ENCODE measurements around the gene CACNA1S. TPM values are rescaled to one million over a fixed set of nuclear protein-coding genes. Genes with fewer than 3 reads are reported as not detected.

Gene CACNA1S
- total RNA-seq, 1 experiment from 2014 or later, result not detected

DNA sequence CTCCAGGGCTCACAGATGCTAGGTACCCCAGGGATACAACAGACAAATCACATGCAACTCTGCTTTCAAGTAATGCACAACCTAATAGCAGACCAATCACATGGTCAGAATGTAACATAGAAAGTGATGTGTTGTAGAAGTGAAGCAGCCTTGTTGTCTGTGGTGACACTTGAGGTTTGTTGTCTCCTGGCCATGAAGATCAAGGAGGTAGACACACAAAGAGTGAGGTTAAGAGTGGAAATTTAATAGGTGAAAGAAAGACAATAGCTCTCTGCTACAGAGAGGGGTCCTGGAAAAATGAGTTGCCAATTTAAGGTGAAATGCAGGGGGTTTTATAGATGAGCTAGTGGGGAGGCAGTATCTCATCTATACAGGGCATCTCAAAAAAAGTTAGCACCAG is 44.6 kb upstream of the CACNA1S start:
- H3K27ac Mint-ChIP-seq, result no peak overlapping the region
- no peak overlapping the region for H3K9ac ChIP-seq (ENCODE audit: extremely low read depth, insufficient read length, low read length)
- no peak overlapping the region for H4K5ac ChIP-seq (ENCODE audit: insufficient read length, low read depth, low read length)
- H2BK5ac ChIP-seq (ENCODE audit: insufficient read length, low read length), result no peak overlapping the region
- no peaks in the 10 kb centered on the region for H3K79me2 ChIP-seq (ENCODE audit: insufficient read depth, low read length)
- no peak overlapping the region for H3K14ac ChIP-seq (ENCODE audit: insufficient read depth, low read length)
- H3K4ac ChIP-seq (ENCODE audit: low read depth, low read length), result no peak overlapping the region
- H3K27me3 ChIP-seq (ENCODE audit: insufficient read depth, low read length), result no peaks in the 10 kb centered on the region
- H4K91ac ChIP-seq (ENCODE audit: insufficient read length, low read depth, low read length), result no peak overlapping the region
- TF ChIP-seq, protein P1, sequence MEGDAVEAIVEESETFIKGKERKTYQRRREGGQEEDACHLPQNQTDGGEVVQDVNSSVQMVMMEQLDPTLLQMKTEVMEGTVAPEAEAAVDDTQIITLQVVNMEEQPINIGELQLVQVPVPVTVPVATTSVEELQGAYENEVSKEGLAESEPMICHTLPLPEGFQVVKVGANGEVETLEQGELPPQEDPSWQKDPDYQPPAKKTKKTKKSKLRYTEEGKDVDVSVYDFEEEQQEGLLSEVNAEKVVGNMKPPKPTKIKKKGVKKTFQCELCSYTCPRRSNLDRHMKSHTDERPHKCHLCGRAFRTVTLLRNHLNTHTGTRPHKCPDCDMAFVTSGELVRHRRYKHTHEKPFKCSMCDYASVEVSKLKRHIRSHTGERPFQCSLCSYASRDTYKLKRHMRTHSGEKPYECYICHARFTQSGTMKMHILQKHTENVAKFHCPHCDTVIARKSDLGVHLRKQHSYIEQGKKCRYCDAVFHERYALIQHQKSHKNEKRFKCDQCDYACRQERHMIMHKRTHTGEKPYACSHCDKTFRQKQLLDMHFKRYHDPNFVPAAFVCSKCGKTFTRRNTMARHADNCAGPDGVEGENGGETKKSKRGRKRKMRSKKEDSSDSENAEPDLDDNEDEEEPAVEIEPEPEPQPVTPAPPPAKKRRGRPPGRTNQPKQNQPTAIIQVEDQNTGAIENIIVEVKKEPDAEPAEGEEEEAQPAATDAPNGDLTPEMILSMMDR (conservative IDR thresholded peaks at IDR 0.05), result no peak
- H4K8ac ChIP-seq (replicated peaks; ENCODE audit: insufficient read length, low read depth, low read length), result no peak overlapping the region
- H3K9me3 ChIP-seq (ENCODE audit: control insufficient read depth, low read depth, low read length), result no peaks in the 10 kb centered on the region
- H3K27me3 Mint-ChIP-seq (ENCODE audit: low read depth), result peaks cover 5% of the 10 kb centered on the region; the same call in 1 of the 2 replicates
- H3K4me2 ChIP-seq (ENCODE audit: insufficient read depth, insufficient read length, low read length), result no peak overlapping the region
- no peak overlapping the region for H2BK12ac ChIP-seq (ENCODE audit: insufficient read length, low read depth, low read length)
- no peak overlapping the region for H2BK15ac ChIP-seq (ENCODE audit: low read depth, low read length)
- no peaks in the 10 kb centered on the region for H3K23me2 ChIP-seq (ENCODE audit: insufficient read length, low read depth, low read length, poor library complexity, severe bottlenecking)
- H3K79me1 ChIP-seq (ENCODE audit: insufficient read depth, low read depth, low read length, poor library complexity, severe bottlenecking), result no peaks in the 10 kb centered on the region
- no peak overlapping the region for H3K4me3 Mint-ChIP-seq
- H3K18ac ChIP-seq (ENCODE audit: insufficient read length, low read depth, low read length), result no peak overlapping the region
- no peak overlapping the region for H2AK5ac ChIP-seq (ENCODE audit: insufficient read length, low read length)
- H3K9me3 Mint-ChIP-seq, result no peaks in the 10 kb centered on the region
- no peak overlapping the region for H3K27ac ChIP-seq (ENCODE audit: insufficient read length, low read depth, low read length)
- H3K4me1 ChIP-seq (ENCODE audit: insufficient read depth, low read length), result peaks cover 4% of the 10 kb centered on the region; the same call in 1 of the 2 replicates
- H3T11ph ChIP-seq (ENCODE audit: low read length), result no peak overlapping the region
- no peak overlapping the region for H3K23ac ChIP-seq (ENCODE audit: insufficient read length, low read depth, low read length)
- H4K20me1 ChIP-seq (ENCODE audit: control insufficient read depth, insufficient read depth, insufficient read length), result peaks cover 2% of the 10 kb centered on the region
- H2BK120ac ChIP-seq (ENCODE audit: low read depth, low read length, poor library complexity, severe bottlenecking), result no peak overlapping the region
- H2BK20ac ChIP-seq (ENCODE audit: low read depth, low read length, poor library complexity, severe bottlenecking), result no peak overlapping the region
- DNase-seq, result no peak
- H3K36me3 Mint-ChIP-seq (ENCODE audit: insufficient read depth in 1 of 3, low read depth in 3 of 3), result peaks cover 4 to 13% (median 6%) of the 10 kb centered on the region in 3 experiments; a peak in 5 of 7 replicates
- peaks cover 20 to 23% of the 10 kb centered on the region in 2 experiments for H3K4me1 Mint-ChIP-seq
- H2AFZ ChIP-seq (ENCODE audit: low read length), result no peak overlapping the region
- H3K56ac ChIP-seq (ENCODE audit: insufficient read length, low read depth, low read length), result no peak overlapping the region

All from H9 (cell line).